Activated T-cell treated with anti-CD3 and anti-CD28 coated beads for 1 hour (primary cell): ENCODE data around the gene SGMS1.
"Not testable (repeated sequence)": the region's sequence is repeated elsewhere in the genome, so short reads cannot be mapped to it uniquely, and the experiment has no call there.

Experiments used
- DNase-seq: peaks from one replicate; pipeline ENCODE4 v3.0.0-alpha.2; 2020; ENCODE audit warnings: low read depth

Gene SGMS1

DNA sequence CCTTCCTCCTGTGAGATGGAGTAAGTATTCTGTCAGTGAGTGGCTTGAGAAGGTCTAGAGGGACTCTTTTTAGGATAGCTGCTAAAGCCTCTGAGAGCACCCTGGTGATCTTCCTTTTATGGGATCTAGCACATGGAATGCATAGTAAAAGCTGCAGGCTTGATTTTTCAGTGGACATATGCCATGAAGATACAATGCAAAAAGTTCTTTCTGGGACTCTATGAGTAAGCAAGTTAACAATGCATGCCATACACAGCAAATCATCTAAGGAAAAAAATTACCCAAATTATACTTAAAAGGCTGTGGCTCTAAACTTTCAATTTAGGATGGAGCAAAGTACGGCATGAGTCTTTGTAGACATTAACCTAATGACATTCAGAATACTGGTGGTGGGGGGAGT, 154.5 kb downstream of the SGMS1 start:
- DNase-seq: no peak

DNA sequence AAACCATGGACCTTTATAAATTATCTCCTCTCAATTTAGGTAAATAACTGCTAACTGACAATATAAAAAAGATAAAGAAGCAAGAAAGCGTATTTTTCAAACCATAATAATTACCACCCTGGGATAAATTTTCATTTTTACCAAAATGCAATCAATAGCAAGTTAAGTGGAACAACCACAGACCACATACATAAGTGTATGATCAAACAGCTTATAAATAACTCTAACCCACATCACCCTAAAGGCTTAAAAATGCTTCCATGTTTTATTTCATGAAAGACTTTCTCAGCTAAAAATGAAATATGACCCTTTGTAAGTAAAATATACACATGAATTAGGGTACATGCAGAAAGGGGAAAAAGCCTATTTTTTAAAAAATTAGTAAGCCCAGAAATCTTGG, 156.5 kb downstream of the SGMS1 start:
- no peak for DNase-seq

GRCh38 chr10:50464004-50464409, 159.7 kb downstream of the SGMS1 start:
- DNase-seq: no peak

- no peak for DNase-seq
Observed at GRCh38 chr10:50461834-50462233, 161.9 kb downstream of the SGMS1 start.

DNA sequence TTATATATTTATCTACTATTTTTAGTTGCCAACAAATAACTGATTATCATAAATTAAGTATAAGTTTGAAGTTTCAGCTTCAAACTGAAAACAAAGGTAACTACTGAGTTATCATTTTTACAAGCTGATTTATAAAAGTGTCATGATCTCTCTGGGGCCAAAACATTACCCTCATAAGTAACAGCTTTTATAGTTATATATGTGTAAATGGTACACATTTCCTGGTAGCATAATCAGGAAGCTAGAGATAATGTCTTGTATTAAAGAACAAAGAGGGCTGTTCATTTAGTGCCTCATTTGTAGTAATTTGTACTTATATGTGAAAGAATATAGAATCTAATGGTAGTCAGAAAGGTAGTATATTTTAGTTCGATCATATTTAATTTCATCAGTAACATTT, 162.6 kb downstream of the SGMS1 start:
- no peak for DNase-seq

DNA sequence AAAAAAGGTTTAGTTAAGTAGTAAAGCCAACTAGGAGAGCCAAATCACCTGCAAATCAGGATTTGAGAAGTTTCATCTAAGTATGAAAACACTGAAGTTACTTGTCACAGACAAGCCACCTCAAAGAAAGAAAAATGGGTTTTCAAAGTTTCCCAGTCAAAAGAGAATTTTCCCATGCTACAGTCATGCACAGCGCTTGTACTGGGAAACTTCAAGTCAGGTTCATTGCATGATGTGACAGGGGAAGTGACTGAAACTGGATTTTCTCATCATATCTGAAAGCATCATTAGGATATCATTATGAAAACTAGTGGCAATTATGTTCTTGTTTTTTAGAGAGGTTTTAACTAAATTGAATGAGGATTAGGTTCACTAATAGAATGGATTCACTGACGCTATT, 167.0 kb downstream of the SGMS1 start:
- no peak for DNase-seq

- no peak for DNase-seq
Observed at GRCh38 chr10:50453940-50454339, 169.8 kb downstream of the SGMS1 start.

DNA sequence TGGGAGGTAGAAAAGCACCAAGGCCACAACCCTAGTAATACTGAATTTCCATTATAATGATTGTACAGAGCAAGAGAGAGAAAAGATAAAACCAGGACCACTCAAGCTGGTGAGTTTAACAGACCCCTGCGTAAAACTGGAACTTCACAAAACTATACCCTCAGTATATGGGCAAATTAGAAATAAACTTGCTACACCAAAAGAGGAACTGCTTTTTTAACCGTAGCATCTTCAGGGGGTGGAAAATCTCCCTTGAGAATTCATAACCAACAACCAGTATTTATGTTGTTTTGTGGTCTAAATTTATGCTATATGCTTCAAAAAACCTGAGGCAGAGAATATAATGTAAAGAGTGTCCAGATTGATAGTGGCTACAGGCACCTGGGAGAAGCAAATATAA, 171.2 kb downstream of the SGMS1 start:
- no peak for DNase-seq

DNA sequence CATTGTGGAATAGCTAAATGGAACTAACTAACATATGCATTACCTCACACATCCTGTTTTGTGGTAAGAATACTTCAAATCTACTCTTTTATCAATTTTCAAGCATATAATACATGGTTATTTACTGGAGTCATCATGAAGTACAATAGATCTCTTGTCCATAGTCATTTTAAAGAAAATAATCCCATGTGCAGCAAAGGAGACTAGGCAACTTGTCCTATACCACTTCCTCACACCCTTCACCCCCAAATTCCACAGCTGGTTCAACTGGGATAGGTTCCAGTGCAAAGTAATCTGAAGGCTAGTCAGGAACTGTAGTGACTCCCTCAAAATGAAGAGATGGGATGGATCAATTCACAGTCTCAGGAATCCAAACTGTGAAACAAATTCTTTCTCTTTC, 176.1 kb downstream of the SGMS1 start:
- no peak for DNase-seq

DNA sequence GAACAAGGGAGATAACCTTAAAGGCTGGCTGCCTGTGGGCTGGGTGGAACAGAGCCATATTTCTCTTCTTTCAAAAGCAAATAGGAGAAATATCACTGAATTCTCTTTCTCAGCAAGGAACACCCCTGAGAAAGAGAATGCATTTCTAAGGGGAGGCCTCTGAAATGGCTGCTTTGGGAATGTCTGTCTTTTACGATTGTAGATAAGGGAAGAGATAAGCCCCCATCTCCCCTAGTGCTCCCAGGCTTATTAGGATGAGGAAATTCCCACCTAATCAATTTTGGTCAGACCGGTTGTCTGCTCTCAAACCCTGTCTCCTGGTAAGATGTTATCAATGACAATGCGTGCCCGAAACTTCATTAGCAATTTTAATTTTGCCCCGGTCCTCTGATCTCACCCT, 178.0 kb downstream of the SGMS1 start:
- DNase-seq: not testable (repeated sequence)

GRCh38 chr10:50440489-50440888, 183.3 kb downstream of the SGMS1 start:
- DNase-seq: no peak

DNA sequence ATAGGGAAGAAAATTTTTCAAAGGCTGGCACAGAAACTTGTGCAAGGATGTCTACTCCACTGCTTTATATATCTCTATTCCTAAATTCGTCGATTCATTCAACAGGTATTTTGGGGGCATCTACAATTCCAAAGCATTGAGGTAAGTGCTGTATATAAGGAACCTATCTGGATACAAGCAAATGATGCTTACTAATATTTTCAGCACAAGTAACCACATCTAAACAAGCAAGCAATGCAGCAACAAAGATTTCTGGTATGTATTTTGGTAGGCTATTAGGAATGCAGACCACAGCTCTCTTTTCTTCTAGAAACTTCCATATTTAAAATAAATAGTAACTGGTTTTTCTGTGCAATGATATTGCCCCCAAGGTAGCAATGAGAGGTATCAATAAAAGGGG, 183.9 kb downstream of the SGMS1 start:
- DNase-seq: no peak

- no peak for DNase-seq
Observed at GRCh38 chr10:50439187-50439586, 184.6 kb downstream of the SGMS1 start.

GRCh38 chr10:50438049-50438936, 185.5 kb downstream of the SGMS1 start:
- no peak for DNase-seq

- DNase-seq: no peak
Observed at GRCh38 chr10:50437248-50437647, 186.5 kb downstream of the SGMS1 start.

- DNase-seq: no peak
Observed at GRCh38 chr10:50436805-50437204, 187.0 kb downstream of the SGMS1 start.

DNA sequence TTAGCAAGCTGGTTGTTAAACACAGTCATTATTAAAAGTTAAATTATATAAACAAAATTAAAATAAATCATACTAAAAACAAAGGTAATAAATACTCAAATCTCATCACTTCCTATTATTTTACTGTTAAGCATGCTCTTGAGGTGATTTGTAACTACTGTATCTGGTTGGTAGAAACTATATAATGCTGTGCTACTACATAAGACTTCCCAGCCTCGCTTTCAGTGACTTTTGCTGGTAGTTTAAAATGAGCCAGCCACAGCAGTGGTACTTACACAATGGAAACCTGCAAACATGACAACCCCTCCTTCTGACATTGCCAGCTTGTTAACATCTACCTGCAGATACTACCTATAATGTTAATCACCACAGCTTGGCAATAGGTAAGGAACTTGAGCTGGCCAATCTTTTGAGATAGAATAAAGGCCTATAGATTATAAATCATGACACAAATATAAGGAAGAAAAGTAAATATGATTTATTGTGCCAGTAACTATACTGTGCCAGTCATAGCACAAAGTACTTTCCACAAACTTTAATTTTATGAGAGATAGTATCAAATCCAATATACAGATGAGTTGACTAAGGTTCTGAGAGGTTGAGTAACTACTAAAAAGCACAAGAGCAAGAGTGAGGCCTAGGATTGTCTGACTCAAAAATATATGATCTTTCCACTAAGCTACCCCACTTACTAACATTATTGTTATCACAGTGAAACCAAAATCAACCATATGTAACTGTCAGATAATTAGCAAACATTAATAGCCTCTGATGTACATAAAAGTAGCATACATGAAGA, 191.3 kb downstream of the SGMS1 start:
- DNase-seq: no peak

GRCh38 chr10:50431791-50432190, 192.0 kb downstream of the SGMS1 start:
- DNase-seq: no peak

- DNase-seq: no peak
Observed at GRCh38 chr10:50431133-50431532, 192.6 kb downstream of the SGMS1 start.

GRCh38 chr10:50426485-50426884, 197.3 kb downstream of the SGMS1 start:
- no peak for DNase-seq

DNA sequence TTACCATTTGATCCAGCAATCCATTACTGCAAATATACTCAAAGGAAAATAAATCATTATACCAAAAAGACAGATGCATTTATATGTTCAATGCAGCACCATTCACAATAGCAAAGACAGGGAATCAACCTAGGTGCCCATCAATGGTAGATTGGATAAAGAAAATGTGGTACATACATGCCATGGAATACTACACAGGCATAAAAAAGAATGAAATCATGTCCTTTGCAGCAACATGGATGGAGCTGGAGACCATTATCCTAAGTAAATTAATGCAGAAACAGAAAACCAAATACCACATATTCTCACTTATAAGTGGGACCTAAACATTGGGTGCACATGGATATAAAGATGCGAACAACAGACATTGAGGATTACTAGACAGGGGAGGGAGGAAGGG, 198.5 kb downstream of the SGMS1 start:
- DNase-seq: not testable (repeated sequence)

DNA sequence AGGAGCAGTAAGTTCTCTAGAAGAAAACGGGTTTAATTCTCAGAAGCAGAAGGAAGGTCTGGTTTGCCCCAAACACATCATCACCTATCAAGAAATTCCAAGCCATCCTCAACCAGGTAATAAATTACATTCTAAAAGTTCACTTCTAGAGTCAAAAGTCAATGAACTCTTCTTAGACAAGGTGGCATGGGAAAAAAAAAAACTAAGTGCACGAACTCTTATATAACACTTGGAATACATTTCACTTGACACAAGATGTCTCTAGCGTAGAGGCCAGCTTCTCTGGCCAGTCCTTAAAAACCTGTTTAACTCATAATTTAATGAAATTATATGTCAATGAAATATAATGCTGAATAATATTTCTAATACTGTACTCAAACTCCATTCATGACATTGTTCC, 200.3 kb downstream of the SGMS1 start:
- DNase-seq: no peak

- no peak for DNase-seq
Observed at GRCh38 chr10:50422259-50422658, 201.5 kb downstream of the SGMS1 start.
